OCI-LY7 (cell line): ENCODE results near the gene CPD. TPM values are rescaled to one million over a fixed set of nuclear protein-coding genes. Genes with fewer than 3 reads are reported as not detected.
"Not testable (repeated sequence)": the region's sequence is repeated elsewhere in the genome, so short reads cannot be mapped to it uniquely, and the experiment has no call there.

Experiments
- BruUV-seq: library from RNA; stranded (reverse); fragments of 400-500 nt; replicated peaks from 2 replicates; lab custom pipeline; 2021; lab: Mats Ljungman, UMichigan
- CTCF ChIA-PET: fragments of 300-600 bp; sonication (Branson Sonifier 250); formaldehyde crosslinking; loops from one replicate; lab custom pipeline; 2022; ENCODE audit warnings: antibody characterized with exemption; ENCODE audit not compliant: unreplicated experiment; lab: Charles Lee
- POLR2A ChIA-PET: fragments of 300-600 bp; sonication (Branson Sonifier 250); formaldehyde crosslinking; loops from one replicate; lab custom pipeline; 2022; ENCODE audit warnings: antibody characterized with exemption; lab: Charles Lee
- DNase-seq: peaks from one replicate; pipeline ENCODE4 v3.0.0-alpha.2; 2015; ENCODE audit warnings: low spot score
- H2AFZ ChIP-seq: fragments of 200-600 bp; sonication (generic), shearing (Covaris generic); 2 replicates; pipeline ENCODE4 v1.6.1; 2014; ENCODE audit warnings: mild to moderate bottlenecking, antibody characterized with exemption, low read length, moderate library complexity
- H3K27ac ChIP-seq: fragments of 200-600 bp; sonication (generic); 2 replicates; pipeline ENCODE4 v1.5.1; 2014; ENCODE audit warnings: mixed run types, low read depth, mild to moderate bottlenecking, moderate library complexity, low read length, inconsistent platforms; ENCODE audit not compliant: poor library complexity, severe bottlenecking
- H3K36me3 ChIP-seq: fragments of 200-600 bp; sonication (generic); 2 replicates; pipeline ENCODE4 v1.6.1; 2014; ENCODE audit warnings: mild to moderate bottlenecking, antibody characterized with exemption, low read length, moderate library complexity, mixed read lengths; ENCODE audit not compliant: insufficient read depth
- H3K4me1 ChIP-seq: fragments of 200-600 bp; sonication (generic); 2 replicates; pipeline ENCODE4 v1.5.1; 2014; ENCODE audit warnings: mild to moderate bottlenecking, low read length; ENCODE audit not compliant: insufficient read depth, poor library complexity, severe bottlenecking
- H3K4me2 ChIP-seq: fragments of 200-600 bp; sonication (generic); 2 replicates; pipeline ENCODE4 v1.6.1; 2014; ENCODE audit warnings: mild to moderate bottlenecking, low read length
- H3K4me3 ChIP-seq: fragments of 200-600 bp; sonication (generic); 2 replicates; pipeline ENCODE4 v1.5.1; 2014; ENCODE audit warnings: mild to moderate bottlenecking, low read depth, low read length; ENCODE audit not compliant: poor library complexity, severe bottlenecking
- H3K79me2 ChIP-seq: fragments of 200-600 bp; sonication (generic); 2 replicates; pipeline ENCODE4 v1.6.1; 2016; ENCODE audit warnings: low read depth, mild to moderate bottlenecking, low read length, moderate library complexity, mixed read lengths; ENCODE audit not compliant: insufficient read depth
- H3K9me2 ChIP-seq: fragments of 200-600 bp; sonication (generic); 2 replicates; pipeline ENCODE4 v1.6.1; 2016; ENCODE audit warnings: mild to moderate bottlenecking, low read length, mixed read lengths; ENCODE audit not compliant: insufficient read depth
- H3K9me3 ChIP-seq: fragments of 200-600 bp; sonication (generic); 2 replicates; pipeline ENCODE4 v1.6.1; 2014; ENCODE audit warnings: mild to moderate bottlenecking, mixed run types, low read length, mixed read lengths
- H4K20me1 ChIP-seq: fragments of 200-600 bp; sonication (generic); 2 replicates; pipeline ENCODE4 v1.6.1; 2014; ENCODE audit warnings: mild to moderate bottlenecking, antibody characterized with exemption, low read length, moderate library complexity, mixed read lengths; ENCODE audit not compliant: insufficient read depth
- EZH2phosphoT487 ChIP-seq: fragments of 200-600 bp; sonication (generic); IDR thresholded peaks from 2 replicates; pipeline ENCODE4 v1.6.1; 2018; ENCODE audit warnings: low read depth, borderline replicate concordance, mild to moderate bottlenecking, mixed run types, antibody characterized with exemption, low read length, moderate library complexity, mixed read lengths
- intact Hi-C: fragments of 100-400 bp; cut with micrococcal nuclease; formaldehyde crosslinking; loops from one replicate; pipeline ENCODE4 v1.10.0; 2022; ENCODE audit not compliant: unreplicated experiment
- total RNA-seq, 2 experiments: library from RNA; depleted of rRNA in 1 of 2; stranded (reverse); fragments of >200 nt in 1 of 2; shearing (Covaris generic) in 1 of 2; gene quantifications; 2 replicates each; pipeline ENCODE4 v1.2.3, GENCODE V29; 2014 to 2022
- TF ChIP-seq, protein P1 (sequence below): fragments of 200-600 bp; sonication (generic); conservative IDR thresholded peaks from 2 replicates; pipeline ENCODE4 v1.5.1; 2014; ENCODE audit warnings: mild to moderate bottlenecking, antibody characterized with exemption, low read length, moderate library complexity, mixed read lengths

The CPD gene
- total RNA-seq, 2 experiments from 2014 or later, result 16.4 to 24.0 TPM

DNA sequence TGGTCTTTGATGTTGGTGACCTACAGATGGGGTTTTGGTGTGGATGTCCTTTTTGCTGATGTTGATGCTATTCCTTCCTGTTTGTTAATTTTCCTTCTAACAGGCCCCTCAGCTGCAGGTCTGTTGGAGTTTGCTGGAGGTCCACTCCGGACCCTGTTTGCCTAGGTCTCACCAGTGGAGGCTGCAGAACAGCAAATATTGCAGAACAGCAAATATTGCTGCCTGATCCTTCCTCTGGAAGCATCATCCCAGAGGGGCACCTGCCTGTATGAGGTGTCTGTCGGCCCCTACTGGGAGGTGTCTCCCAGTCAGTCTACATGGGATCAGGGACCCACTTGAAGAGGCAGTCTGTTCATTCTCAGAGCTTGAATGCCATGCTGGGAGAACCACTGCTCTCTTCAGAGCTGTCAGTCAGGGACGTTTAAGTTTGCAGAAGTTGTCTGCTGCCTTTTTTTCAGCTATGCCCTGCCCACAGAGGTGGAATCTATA lies 33.3 kb downstream of the CPD start:
- H3K9me3 ChIP-seq, DNase-seq, H3K36me3 ChIP-seq, H3K9me2 ChIP-seq, H3K4me2 ChIP-seq, intact Hi-C loops, H3K4me1 ChIP-seq, POLR2A ChIA-PET, H3K27ac ChIP-seq, BruUV-seq, H4K20me1 ChIP-seq, CTCF ChIA-PET, H3K79me2 ChIP-seq, H3K4me3 ChIP-seq, H2AFZ ChIP-seq: not testable (repeated sequence)

GRCh38 chr17:30413109-30413508 lies 34.4 kb downstream of the CPD start:
- CTCF ChIA-PET, result no interaction called here
- intact Hi-C loops, result no loop called here
- 0 out of 2 replicates have a peak, but pooled peaks cover 5% of the 10 kb centered on the region for H3K9me2 ChIP-seq
- H3K4me2 ChIP-seq, result no peak overlapping the region
- H3K4me3 ChIP-seq, result no peak overlapping the region
- H2AFZ ChIP-seq, result no peak overlapping the region
- no peak for DNase-seq
- H3K4me1 ChIP-seq, result no peaks in the 10 kb centered on the region
- POLR2A ChIA-PET, result no interaction called here
- H3K9me3 ChIP-seq, result no peaks in the 10 kb centered on the region
- TF ChIP-seq, protein P1, sequence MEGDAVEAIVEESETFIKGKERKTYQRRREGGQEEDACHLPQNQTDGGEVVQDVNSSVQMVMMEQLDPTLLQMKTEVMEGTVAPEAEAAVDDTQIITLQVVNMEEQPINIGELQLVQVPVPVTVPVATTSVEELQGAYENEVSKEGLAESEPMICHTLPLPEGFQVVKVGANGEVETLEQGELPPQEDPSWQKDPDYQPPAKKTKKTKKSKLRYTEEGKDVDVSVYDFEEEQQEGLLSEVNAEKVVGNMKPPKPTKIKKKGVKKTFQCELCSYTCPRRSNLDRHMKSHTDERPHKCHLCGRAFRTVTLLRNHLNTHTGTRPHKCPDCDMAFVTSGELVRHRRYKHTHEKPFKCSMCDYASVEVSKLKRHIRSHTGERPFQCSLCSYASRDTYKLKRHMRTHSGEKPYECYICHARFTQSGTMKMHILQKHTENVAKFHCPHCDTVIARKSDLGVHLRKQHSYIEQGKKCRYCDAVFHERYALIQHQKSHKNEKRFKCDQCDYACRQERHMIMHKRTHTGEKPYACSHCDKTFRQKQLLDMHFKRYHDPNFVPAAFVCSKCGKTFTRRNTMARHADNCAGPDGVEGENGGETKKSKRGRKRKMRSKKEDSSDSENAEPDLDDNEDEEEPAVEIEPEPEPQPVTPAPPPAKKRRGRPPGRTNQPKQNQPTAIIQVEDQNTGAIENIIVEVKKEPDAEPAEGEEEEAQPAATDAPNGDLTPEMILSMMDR, result no peak
- TF ChIP-seq EZH2phosphoT487, result no peak
- BruUV-seq, result no TSS peak
- H3K36me3 ChIP-seq, result no peaks in the 10 kb centered on the region
- H3K27ac ChIP-seq, result no peak overlapping the region
- H4K20me1 ChIP-seq, result no peaks in the 10 kb centered on the region
- H3K79me2 ChIP-seq, result no peaks in the 10 kb centered on the region

- Histone ChIP-seq H3K79me2 (no peaks in the 10 kb centered on the region), H3K4me1 (no peaks in the 10 kb centered on the region), H4K20me1 (no peaks in the 10 kb centered on the region), H3K4me3 (no peak overlapping the region), H3K4me2 (no peak overlapping the region), H3K9me2 (0 out of 2 replicates have a peak, but pooled peaks cover 5% of the 10 kb centered on the region), H3K36me3 (no peaks in the 10 kb centered on the region), H3K9me3 (no peaks in the 10 kb centered on the region), H2AFZ (no peak overlapping the region), H3K27ac (no peak overlapping the region)
- intact Hi-C loops, result no loop called here
- ChIA-PET CTCF (no interaction called here), POLR2A (no interaction called here)
- TF ChIP-seq, protein P1, result no peak
- TF ChIP-seq EZH2phosphoT487, result no peak
- BruUV-seq, result no TSS peak
- DNase-seq, result no peak
Observed at GRCh38 chr17:30414486-30414885, 35.8 kb downstream of the CPD start.
